Left cardiac atrium (tissue), 4 donors: ENCODE measurements around the gene EPAS1. TPM values are rescaled to one million over a fixed set of nuclear protein-coding genes. Genes with fewer than 3 reads are reported as not detected.

Source experiments
- ATAC-seq, 2 donors: fragments of 200-7000 bp; cut with Tn5 transposase; one replicate each; pipeline ENCODE4 v1.9.1; 2020; ENCODE audit warnings: mild to moderate bottlenecking in 2 of 2, moderate library complexity in 2 of 2
- DNase-seq: peaks from one replicate; pipeline ENCODE4 v3.0.0-alpha.2; 2020
- intact Hi-C, 2 donors: fragments of 100-400 bp; cut with DNase I; formaldehyde crosslinking; loops; one replicate each; pipeline versions ENCODE4 v1.14.1 to v1.15.1; 2022 to 2023
- total RNA-seq, 2 donors: library from RNA; stranded (reverse); fragmentation: NEBNext Ultra II Directional; extraction: Animal tissue kit (Norgen Biotek cat#: 25700); gene quantifications; one replicate each; pipeline ENCODE4 v1.2.1, GENCODE V29; 2021
- donor health status: DM: no; HTN: yes; CAD: no.
- donor health status: DM: no; HTN: yes; CAD: no; lungs with severe emphysema.
- donor health status: DM: yes; HTN: yes; CAD: no.
- donor health status: Dilated cardiomyopathy.

EPAS1 gene
- total RNA-seq, 2 donors from 2014 or later: 262 to 377 TPM

- DNase-seq: no peak
- ATAC-seq: peak; percentile 13
- intact Hi-C loops: no loop called here
Measured at GRCh38 chr2:46331109-46331766, 34.0 kb downstream of the EPAS1 start.

GRCh38 chr2:46332686-46333281 is 35.6 kb downstream of the EPAS1 start:
- ATAC-seq (no peak), DNase-seq (no peak)
- intact Hi-C loops: no loop called here

- DNase-seq (no peak), ATAC-seq (peak in 1 of 2 donors; percentile 9)
- intact Hi-C loops: loop anchor here in 1 of 2 donors (2.0 kb wide), 1 partner anchor 35 kb away; no protein-coding TSS in a partner anchor
Measured at GRCh38 chr2:46333912-46334311, 36.7 kb downstream of the EPAS1 start.

DNA sequence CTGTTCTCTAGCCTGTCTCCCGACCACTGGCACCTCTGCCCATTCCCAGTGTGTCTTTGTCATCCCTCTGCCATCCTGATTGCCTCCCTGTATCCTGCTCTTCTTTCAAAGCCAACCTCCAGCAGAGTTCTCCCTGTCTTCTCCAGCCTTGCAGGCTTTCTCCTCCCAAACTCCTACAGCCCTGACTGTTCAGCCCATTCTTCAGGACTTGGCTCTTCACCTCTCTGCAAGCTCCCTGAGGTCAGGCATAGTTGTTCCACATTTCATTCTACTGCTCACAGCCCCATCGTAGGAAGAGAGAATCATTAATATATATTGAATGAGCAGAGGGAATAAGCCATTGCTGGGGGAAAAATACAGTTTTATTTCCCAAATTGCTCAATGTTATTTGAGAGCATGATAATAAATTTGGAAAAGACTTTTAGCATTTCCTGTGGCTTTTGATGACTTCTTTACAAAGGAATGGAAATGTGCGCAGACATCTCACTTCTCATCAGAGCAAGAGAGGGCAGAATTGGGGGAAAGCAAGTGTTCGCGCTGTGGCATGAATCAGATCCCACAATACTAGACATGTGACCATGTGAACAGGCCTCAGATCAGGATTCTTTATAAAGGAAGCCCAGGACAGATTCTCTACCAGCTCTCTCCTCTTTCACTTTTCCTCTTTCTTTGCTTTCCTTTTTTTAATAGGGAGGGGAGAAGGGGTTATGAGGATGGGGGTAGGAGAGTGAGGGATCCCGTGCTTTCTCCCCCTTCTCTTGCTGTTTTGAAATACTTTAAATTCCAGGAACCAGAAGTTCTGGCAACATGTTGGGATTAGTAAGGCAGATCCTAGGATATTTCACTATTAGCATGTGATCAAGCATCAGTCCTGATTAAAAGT is 37.4 kb downstream of the EPAS1 start:
- ATAC-seq (peak; percentile 4 to 38), DNase-seq (no peak)
- intact Hi-C loops: loop anchor here in 1 of 2 donors (2.0 kb wide), 1 partner anchor 36 kb away; no protein-coding TSS in a partner anchor

DNA sequence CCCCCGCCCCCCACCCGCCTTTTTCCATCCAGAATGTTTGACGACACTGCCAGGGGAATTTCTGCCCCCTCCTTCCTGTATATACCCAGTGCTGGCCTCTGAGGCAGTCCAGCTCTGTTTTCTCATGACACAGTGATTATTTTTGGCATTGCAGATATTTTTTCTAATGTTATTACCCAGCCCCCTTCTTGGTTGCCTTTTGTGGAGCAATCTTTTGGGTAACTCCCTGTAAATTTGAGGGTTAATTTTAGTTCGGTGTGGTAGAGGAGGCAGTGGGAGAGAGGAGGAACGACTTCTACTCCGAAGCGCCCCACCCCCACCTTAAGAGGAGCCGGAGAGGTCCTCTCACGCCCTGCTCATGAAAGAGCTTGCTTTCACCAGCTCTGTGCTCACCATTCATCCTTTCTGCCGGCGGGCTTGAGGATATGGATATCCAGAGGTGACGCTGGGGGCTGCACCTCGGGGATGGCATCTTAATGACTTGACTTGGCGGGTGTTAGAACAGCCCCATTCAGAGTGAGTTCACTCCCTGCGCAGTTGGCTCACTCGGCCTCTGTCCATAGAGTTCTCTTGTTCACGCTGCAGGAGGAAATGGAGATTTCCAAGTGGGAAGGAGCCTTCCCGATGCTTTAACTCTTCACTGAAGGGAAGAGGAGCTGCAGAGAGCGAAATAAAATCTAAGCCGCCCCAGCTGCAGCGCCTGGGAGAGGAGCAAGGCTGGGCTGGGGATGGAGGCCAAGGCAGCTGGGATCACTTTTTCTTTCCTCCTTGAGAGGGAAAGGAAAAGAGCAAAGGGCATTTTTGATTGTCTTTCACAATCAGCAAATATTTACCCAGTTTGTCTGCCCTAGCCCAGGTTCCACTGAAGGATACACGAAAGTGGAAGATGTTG is 38.4 kb downstream of the EPAS1 start:
- peak; percentile 56 for DNase-seq
- ATAC-seq: peak; percentile 21 to 25
- intact Hi-C loops: loop anchor here in 1 of 2 donors (2.0 kb wide), 1 partner anchor 37 kb away; no protein-coding TSS in a partner anchor

GRCh38 chr2:46336283-46336959 is 39.2 kb downstream of the EPAS1 start:
- intact Hi-C loops: no loop called here
- DNase-seq (no peak), ATAC-seq (peak; percentile 17 to 27)

GRCh38 chr2:46337208-46337994 is 40.2 kb downstream of the EPAS1 start:
- ATAC-seq: no peak
- DNase-seq: no peak
- intact Hi-C loops: no loop called here

DNA sequence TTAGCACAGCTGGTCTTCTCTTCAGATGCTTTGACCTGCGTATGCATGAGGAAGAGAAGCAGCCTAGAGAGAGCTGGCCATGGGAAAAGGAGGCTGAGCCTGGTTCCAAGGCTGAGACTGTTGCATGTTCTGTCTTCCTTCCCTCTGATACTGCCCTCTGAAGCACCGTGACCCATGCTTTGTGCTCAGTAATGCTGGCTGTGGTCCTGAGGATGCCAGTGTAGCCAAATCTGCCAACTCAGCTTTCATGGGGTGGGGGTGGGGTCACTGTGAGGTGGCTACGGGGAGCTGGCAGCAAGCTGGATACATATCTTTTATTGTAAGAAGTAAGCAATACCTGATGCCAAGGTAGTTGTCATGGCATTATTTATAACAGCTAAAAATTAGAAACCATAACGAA is 41.5 kb downstream of the EPAS1 start:
- DNase-seq (no peak), ATAC-seq (no peak)
- intact Hi-C loops: no loop called here

GRCh38 chr2:46339200-46339599 is 42.0 kb downstream of the EPAS1 start:
- DNase-seq (no peak), ATAC-seq (no peak)
- intact Hi-C loops: no loop called here

DNA sequence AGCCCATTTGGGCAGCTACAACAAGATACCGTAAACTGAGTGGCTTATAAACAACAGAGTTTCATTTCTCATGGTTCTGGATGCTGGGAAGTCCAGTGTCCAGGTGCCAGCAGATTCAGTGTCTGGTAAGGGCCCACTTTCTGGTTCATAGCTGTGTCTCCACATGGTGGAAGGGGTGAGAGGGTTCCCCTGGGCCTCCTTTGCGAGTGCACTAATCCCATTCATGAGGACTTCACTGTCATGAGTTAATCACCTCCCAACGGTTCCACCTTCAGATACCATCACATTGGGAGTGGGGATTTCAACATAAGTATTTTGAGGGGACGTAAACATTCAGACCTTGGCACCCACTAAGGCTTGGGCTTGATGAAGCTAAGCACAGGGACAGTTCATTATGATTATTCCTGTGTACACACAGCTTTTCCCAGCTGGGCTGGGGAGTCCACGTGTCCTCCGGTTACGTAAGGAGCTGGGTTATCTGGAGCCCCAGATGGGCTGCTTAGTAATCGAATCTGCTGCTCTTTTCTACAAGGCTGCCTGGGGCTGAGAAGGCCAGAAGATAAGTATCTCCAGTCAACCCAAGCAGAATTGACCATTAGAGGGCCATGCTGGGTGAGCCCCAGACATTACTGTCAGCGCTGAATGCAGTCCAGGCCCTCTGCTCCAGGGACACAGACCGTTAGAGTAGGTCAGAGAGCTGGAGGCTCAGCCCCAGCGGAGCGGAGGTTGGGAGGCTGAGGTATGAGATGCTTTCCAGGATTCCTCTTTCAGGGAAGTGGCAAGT is 42.7 kb downstream of the EPAS1 start:
- peak; percentile 45 to 51 for ATAC-seq
- intact Hi-C loops: no loop called here
- peak; percentile 58 for DNase-seq

DNA sequence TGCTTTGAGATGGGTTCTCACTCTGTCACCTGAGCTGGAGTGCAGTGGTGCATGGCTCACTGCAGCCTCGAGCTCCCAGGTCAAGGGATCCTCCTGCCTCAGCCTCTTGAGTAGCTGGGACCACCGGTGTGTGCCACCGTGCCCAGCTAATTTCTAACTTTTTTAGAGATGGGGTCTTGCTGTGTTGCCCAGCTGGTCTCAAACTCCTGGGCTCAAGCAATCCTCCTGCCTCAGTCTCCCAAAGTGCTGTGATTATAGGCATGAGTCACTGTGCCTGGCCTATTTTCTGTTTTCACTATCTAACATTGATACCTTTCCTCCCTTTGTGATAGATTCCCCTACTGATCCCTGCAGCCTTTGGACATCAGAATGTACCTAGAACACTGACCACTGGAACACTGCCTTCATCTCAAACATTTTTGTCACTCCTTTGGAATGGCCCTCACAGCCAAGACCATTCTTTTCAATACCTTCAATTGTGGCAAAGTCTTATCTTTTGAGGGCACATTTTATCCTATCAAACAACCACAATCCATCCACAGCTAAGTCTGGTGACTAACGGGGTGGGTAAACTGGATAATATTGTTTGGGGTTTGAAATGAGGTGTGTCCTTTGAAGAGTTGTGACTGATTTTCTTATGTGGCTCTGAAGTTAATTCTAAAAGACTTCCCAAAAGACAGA is 43.7 kb downstream of the EPAS1 start:
- ATAC-seq (no peak), DNase-seq (no peak)
- intact Hi-C loops: no loop called here

DNA sequence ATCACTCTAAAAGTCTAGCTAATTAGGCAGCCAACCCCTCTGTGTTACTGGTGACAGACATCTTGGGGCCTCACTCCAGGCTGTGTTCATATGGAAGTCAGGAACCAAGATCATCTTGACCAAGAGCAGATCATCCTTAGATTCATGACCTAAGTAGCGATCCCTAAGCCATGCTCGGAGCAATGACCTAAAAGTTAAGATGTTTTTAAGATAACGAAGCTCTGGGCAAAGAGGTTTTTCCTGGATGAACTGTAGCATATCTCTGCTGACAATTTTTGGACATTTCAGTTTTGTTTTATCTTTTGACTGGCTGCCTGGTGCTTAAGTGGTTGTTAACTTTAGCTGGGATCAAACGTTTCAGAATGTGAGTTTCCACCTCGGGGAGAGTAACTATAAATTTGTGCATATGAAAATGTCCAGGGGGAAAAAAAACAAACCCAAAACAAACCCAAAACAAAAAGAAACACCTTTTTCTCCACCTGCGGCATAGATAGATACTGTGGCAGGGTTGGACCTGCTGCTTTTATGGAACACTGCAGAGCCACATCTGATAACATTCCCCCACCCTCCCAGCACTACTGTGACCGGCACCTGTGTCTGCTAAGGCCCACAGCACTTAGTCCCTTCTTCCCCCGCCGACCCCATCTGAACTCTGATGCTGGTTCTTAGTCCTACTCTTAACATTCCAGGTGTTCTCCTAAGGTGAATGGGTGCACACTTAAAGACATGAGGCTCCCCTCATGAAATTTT is 45.5 kb downstream of the EPAS1 start:
- intact Hi-C loops: no loop called here
- ATAC-seq: no peak
- DNase-seq: no peak

DNA sequence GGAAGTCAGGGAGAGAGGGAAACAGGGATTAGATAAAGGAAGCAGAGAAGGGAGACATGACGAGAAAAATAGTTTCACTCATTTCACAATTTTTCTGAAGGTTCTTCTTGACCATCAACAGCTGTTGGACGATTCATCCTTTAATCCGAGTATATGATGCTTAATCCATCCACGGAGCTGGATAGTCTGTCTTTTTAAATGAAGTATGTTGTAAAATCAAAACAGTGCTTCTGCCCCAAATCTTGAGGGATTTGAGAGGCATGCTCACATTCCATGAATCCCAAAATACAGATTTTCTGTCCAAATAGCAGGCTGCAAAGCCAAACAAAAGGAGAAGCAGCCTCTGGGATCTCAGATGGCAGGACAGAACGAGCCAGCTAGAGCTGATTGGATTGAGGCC is 47.5 kb downstream of the EPAS1 start:
- ATAC-seq (no peak), DNase-seq (no peak)
- intact Hi-C loops: no loop called here

DNA sequence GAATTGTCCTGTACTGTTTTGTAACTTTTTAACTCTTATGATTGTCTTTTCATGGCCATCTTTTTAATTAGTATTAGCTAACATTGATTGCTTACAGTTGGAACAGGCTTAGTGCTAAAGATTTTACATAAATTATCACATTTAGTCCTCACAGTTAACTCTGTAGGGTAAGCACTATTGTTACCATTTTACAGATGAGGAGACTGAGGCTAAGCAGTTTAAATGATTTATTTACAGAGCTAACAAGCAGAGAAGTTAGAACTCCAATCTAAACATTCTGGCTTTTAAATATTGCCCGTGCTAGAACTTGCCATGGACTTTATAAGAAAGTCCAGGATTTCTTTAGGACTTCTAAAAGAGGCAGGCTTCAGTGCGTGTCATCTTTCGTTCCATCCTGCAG is 48.6 kb downstream of the EPAS1 start:
- ATAC-seq (no peak), DNase-seq (no peak)
- intact Hi-C loops: no loop called here

- ATAC-seq (no peak), DNase-seq (no peak)
- intact Hi-C loops: no loop called here
Measured at GRCh38 chr2:46346719-46347118, 49.5 kb downstream of the EPAS1 start.
